Duodenal mucosa (tissue), 2 donors: ENCODE measurements around the gene FLT1.

Experiments
- H3K27ac ChIP-seq: one replicate; pipeline ENCODE4 v1.7.0; 2013; ENCODE audit warnings: low read depth, low read length
- H3K27me3 ChIP-seq, 2 donors: one replicate each; pipeline ENCODE4 v1.7.0; 2013; ENCODE audit warnings: low read length in 2 of 2, control low read depth in 1 of 2; ENCODE audit not compliant: insufficient read depth in 2 of 2, control insufficient read depth in 1 of 2
- H3K36me3 ChIP-seq, 2 donors: one replicate each; pipeline ENCODE4 v1.7.0; 2013; ENCODE audit warnings: low read length in 2 of 2, control low read depth in 1 of 2; ENCODE audit not compliant: insufficient read depth in 2 of 2, control insufficient read depth in 1 of 2
- H3K4me1 ChIP-seq, 2 donors: one replicate each; pipeline ENCODE4 v1.7.0; 2013; ENCODE audit warnings: low read length in 2 of 2, control low read depth in 1 of 2; ENCODE audit not compliant: insufficient read depth in 2 of 2, control insufficient read depth in 1 of 2
- H3K4me3 ChIP-seq, 2 donors: one replicate each; pipeline ENCODE4 v1.7.0; 2013; ENCODE audit warnings: low read length in 2 of 2, low read depth in 1 of 2
- H3K9ac ChIP-seq, 2 donors: one replicate each; pipeline ENCODE4 v1.7.0; 2013; ENCODE audit warnings: low read length in 2 of 2, low read depth in 1 of 2
- H3K9me3 ChIP-seq, 2 donors: one replicate each; pipeline ENCODE4 v1.7.0; 2013; ENCODE audit warnings: low read length in 2 of 2, control low read depth in 1 of 2; ENCODE audit not compliant: control insufficient read depth in 1 of 2

FLT1 gene

GRCh38 chr13:28449826-28450773 lies 44.8 kb downstream of the FLT1 start:
- H3K36me3 ChIP-seq: no peaks in the 10 kb centered on the region

DNA sequence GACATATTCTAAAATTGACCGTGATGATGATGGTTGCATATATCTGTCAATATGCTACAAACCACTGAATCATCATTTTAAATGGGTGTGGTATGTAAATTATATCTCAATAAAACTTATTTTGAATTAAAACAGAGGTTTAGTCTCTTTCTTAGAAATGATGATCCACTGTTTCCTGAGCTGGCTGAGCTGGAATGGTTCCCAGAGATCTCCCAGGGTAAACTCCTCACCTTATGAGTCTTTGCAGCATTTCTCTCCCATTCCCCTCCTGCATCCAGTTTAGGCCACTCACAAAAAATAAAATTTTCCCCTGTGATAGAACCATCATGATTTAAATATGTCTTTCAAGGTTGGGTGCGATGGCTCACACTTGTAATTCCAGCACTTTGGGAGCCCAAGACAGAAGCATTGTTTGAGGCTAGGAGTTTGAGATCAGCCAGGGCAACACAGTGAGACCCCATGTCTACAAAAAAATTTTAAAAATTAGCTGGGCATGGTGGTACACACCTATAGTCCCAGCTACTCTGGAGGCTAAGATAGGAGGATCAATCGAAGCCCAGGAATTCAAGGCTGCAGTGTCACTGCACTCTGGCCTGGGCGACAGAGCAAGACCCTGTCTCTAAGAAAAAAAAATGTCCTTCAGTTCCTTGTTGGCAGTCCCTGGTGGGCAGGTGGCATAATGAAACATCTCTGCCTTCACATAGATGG lies 46.1 kb downstream of the FLT1 start:
- Histone ChIP-seq H3K4me3 (no peak overlapping the region), H3K9ac (no peak overlapping the region), H3K27ac (no peak overlapping the region), H3K9me3 (no peaks in the 10 kb centered on the region), H3K36me3 (no peaks in the 10 kb centered on the region), H3K4me1 (no peaks in the 10 kb centered on the region), H3K27me3 (no peaks in the 10 kb centered on the region)

More at GRCh38 chr13:28449826-28450773, 44.8 kb downstream of the FLT1 start:
- no peaks in the 10 kb centered on the region for H3K4me1 ChIP-seq
- H3K4me3 ChIP-seq: no peak overlapping the region
- H3K9me3 ChIP-seq: no peaks in the 10 kb centered on the region
- peaks cover 0 to 5% of the 10 kb centered on the region in 2 donors for H3K27me3 ChIP-seq
- H3K27ac ChIP-seq: no peak overlapping the region
- H3K9ac ChIP-seq: no peak overlapping the region

GRCh38 chr13:28447989-28448388 lies 46.9 kb downstream of the FLT1 start:
- Histone ChIP-seq H3K9ac (no peak overlapping the region), H3K27ac (no peak overlapping the region), H3K4me3 (no peak overlapping the region), H3K27me3 (no peaks in the 10 kb centered on the region), H3K36me3 (no peaks in the 10 kb centered on the region), H3K4me1 (no peaks in the 10 kb centered on the region), H3K9me3 (no peaks in the 10 kb centered on the region)

- Histone ChIP-seq H3K27ac (no peak overlapping the region), H3K27me3 (no peaks in the 10 kb centered on the region), H3K36me3 (no peaks in the 10 kb centered on the region)
Measured at GRCh38 chr13:28447206-28447605, 47.7 kb downstream of the FLT1 start.

GRCh38 chr13:28442839-28443238 lies 52.1 kb downstream of the FLT1 start:
- Histone ChIP-seq H3K36me3 (no peaks in the 10 kb centered on the region), H3K27me3 (peaks cover 0 to 5% of the 10 kb centered on the region in 2 donors), H3K9ac (no peak overlapping the region), H3K9me3 (peaks cover 0 to 4% of the 10 kb centered on the region in 2 donors), H3K4me3 (no peak overlapping the region), H3K4me1 (no peaks in the 10 kb centered on the region), H3K27ac (no peak overlapping the region)

More at GRCh38 chr13:28447206-28447605, 47.7 kb downstream of the FLT1 start:
- no peak overlapping the region for H3K4me3 ChIP-seq
- H3K4me1 ChIP-seq: no peaks in the 10 kb centered on the region
- H3K9ac ChIP-seq: no peak overlapping the region
- H3K9me3 ChIP-seq: no peaks in the 10 kb centered on the region

DNA sequence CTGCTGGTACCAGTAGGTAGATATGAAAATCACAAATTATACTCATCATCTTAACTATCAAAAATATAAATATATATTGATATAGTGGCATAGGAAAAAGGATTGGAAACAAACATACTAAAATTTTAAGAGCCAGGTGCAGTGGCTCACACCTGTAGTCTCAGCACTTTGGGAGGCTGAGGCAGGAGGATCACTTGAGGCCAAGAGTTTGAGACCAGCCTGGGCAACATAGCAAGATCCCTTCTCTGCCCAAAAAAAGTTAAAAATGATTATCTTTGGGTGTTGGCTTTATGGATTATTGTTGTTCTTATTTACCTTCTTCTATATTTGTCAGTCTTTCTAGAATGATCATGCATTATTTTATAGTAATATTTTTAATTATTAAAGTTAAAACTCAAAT lies 53.4 kb downstream of the FLT1 start:
- peaks cover 0 to 5% of the 10 kb centered on the region in 2 donors for H3K27me3 ChIP-seq
- no peaks in the 10 kb centered on the region for H3K36me3 ChIP-seq
- H3K4me3 ChIP-seq: no peak overlapping the region
- no peak overlapping the region for H3K9ac ChIP-seq
- H3K9me3 ChIP-seq: peaks cover 0 to 4% of the 10 kb centered on the region in 2 donors
- H3K4me1 ChIP-seq: no peaks in the 10 kb centered on the region
- H3K27ac ChIP-seq: no peak overlapping the region

DNA sequence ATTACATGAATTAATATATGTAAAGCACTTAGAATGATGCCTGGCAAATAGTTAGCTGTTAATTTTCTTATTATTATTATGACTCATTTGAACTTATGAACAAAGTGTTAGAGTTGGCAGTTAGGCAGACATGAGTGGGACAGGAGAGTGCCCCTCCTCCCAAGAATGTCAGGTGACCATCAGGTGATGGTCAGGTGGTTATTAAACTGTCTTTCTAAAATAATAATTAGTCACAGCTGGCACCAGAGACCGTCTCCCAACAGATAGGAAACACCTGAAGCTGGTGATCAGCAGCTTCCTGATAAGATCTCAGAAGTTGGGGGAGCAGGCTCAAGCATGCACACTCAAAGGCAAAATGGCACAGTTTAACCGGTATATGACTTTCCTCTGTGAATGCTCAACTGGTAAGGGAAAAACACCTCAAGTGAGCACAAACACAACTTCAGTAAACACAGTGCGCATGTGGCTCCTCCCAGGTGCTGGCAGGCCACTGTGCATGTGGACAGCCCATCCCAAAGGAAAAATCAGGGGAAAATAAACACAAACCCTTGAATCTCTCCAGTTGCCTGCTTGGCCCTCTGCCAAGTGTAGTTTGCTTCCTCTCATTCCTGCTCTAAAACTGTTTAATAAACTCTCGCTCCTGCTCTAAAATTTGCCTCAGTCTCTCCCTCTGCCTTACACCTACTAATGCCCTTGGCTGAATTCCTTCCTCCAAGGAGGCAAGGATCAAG lies 54.0 kb downstream of the FLT1 start:
- no peaks in the 10 kb centered on the region for H3K4me1 ChIP-seq
- no peak overlapping the region for H3K4me3 ChIP-seq
- H3K27ac ChIP-seq: no peak overlapping the region
- H3K9ac ChIP-seq: no peak overlapping the region
- H3K9me3 ChIP-seq: peaks cover 0 to 4% of the 10 kb centered on the region in 2 donors
- no peaks in the 10 kb centered on the region for H3K36me3 ChIP-seq
- H3K27me3 ChIP-seq: peaks cover 0 to 5% of the 10 kb centered on the region in 2 donors

DNA sequence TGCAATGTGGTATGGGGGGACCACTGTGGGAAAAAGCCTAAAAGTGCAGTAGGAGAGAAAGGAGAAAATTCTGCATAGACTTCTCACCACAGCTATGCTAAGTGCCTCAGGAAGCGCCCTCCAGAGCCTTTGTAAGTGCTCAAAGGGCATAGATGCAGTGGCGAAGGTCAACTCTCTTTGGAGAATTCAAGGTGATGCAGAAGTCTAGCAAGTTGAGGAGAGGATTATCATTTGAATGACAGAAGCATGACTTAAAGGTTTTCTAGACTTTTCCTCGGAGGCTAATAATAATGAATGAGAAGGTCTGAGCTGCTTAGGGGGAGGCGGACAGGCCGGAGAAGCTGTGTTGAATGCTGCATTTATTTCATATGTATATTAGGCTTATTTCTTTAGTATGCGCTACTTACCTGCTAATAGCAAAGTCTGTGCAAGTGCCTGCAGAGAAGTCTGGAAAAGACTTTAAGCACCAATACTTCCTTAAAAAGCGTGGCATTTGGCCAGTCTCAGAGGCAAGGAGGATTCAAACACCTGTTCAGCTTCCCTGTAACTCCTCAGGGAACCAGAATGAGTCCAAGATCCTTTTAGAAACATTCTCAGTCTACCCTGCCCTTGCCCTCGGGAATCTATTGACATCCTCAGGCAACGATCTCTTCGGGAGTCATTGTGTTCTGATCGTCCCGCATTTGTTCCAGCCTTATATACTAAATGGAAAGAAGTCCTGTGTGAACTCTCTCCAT lies 56.2 kb downstream of the FLT1 start:
- Histone ChIP-seq H3K27ac (no peak overlapping the region), H3K4me3 (no peak overlapping the region), H3K36me3 (no peaks in the 10 kb centered on the region), H3K4me1 (no peaks in the 10 kb centered on the region), H3K27me3 (peaks cover 0 to 5% of the 10 kb centered on the region in 2 donors), H3K9me3 (peaks cover 0 to 4% of the 10 kb centered on the region in 2 donors), H3K9ac (no peak overlapping the region)

DNA sequence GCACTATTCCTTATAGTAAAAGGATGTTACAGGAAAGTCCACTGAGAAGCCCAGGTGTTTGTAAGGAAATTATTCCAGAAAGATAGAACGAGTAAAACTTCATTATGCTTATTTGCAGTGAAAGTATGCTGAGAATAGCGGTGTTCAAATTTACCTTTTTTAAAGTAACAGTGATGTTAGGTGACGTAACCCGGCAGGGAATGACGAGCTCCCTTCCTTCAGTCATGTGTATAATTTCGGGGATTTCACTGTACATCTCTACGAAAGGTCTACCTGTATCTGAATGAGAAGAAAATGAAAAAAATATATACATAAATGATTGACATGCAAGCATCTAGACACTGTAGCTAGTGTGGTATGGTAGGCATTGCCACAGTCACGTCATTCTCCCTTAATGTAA lies 56.9 kb downstream of the FLT1 start:
- Histone ChIP-seq H3K9ac (no peak overlapping the region), H3K9me3 (peaks cover 0 to 4% of the 10 kb centered on the region in 2 donors), H3K4me3 (no peak overlapping the region), H3K4me1 (no peaks in the 10 kb centered on the region), H3K27ac (no peak overlapping the region), H3K27me3 (peaks cover 0 to 7% of the 10 kb centered on the region in 2 donors), H3K36me3 (no peaks in the 10 kb centered on the region)
